Keratinocyte (primary cell): Measurements from ENCODE around the gene TSHZ2. TPM values are rescaled to one million over a fixed set of nuclear protein-coding genes. Genes with fewer than 3 reads are reported as not detected.

Experiments used
- DNase-seq: peaks from one replicate; pipeline ENCODE4 v3.0.0-alpha.2; 2011; ENCODE audit warnings: low read depth, missing footprints, low spot score
- FAIRE-seq: peaks from 2 replicates; lab custom pipeline; 2011; peaks lifted over from hg19 to GRCh38; lab: Jason Lieb, UNC
- H2AFZ ChIP-seq: 2 replicates; pipeline ENCODE4 v1.6.0; 2012; ENCODE audit warnings: low read length, control low read depth, inconsistent platforms; ENCODE audit not compliant: control insufficient read depth
- H3K27ac ChIP-seq: 2 replicates; pipeline ENCODE4 v1.5.1; 2011; ENCODE audit warnings: low read length; ENCODE audit not compliant: control insufficient read depth, insufficient read depth
- H3K27me3 ChIP-seq: 3 replicates; pipeline ENCODE4 v1.6.0; 2011; ENCODE audit warnings: low read length; ENCODE audit not compliant: control insufficient read depth, insufficient read depth; ENCODE audit errors: extremely low read depth
- H3K36me3 ChIP-seq, 2 experiments: 2 replicates in 1 of 2; 3 replicates in 1 of 2; pipeline ENCODE4 v1.5.1; 2011; ENCODE audit warnings: low read length in 2 of 2, mild to moderate bottlenecking in 1 of 2; ENCODE audit not compliant: control insufficient read depth in 2 of 2, insufficient read depth in 2 of 2; ENCODE audit errors: extremely low read depth in 1 of 2
- H3K4me1 ChIP-seq: 3 replicates; pipeline ENCODE4 v1.5.1; 2011; ENCODE audit warnings: low read length; ENCODE audit not compliant: control insufficient read depth, insufficient read depth; ENCODE audit errors: extremely low read depth
- H3K4me2 ChIP-seq: 3 replicates; pipeline ENCODE4 v1.6.0; 2011; ENCODE audit warnings: low read depth, low read length; ENCODE audit not compliant: control insufficient read depth, insufficient read depth; ENCODE audit errors: extremely low read depth
- H3K4me3 ChIP-seq, 3 experiments: fragments of 200-600 bp in 1 of 3; sonication (generic) in 1 of 3; 2 replicates in 2 of 3; 3 replicates in 1 of 3; pipeline ENCODE4 v1.5.1; 2011 to 2016; ENCODE audit warnings: low read length in 3 of 3, mild to moderate bottlenecking in 3 of 3, control low read depth in 2 of 3, inconsistent platforms in 1 of 3, low read depth in 1 of 3, mixed read lengths in 1 of 3, mixed run types in 1 of 3, moderate library complexity in 1 of 3; ENCODE audit not compliant: control insufficient read depth in 2 of 3, insufficient read depth in 2 of 3; ENCODE audit errors: extremely low read depth in 1 of 3
- H3K79me2 ChIP-seq: 2 replicates; pipeline ENCODE4 v1.6.0; 2012; ENCODE audit warnings: low read length; ENCODE audit not compliant: control insufficient read depth, insufficient read depth
- H3K9ac ChIP-seq: 3 replicates; pipeline ENCODE4 v1.6.0; 2011; ENCODE audit warnings: low read length; ENCODE audit not compliant: control insufficient read depth, insufficient read depth; ENCODE audit errors: extremely low read depth
- H3K9me1 ChIP-seq: 3 replicates; pipeline ENCODE4 v1.6.0; 2011; ENCODE audit warnings: low read length; ENCODE audit not compliant: control insufficient read depth, insufficient read depth; ENCODE audit errors: extremely low read depth
- H3K9me3 ChIP-seq: 2 replicates; pipeline ENCODE4 v1.5.1; 2012; ENCODE audit warnings: low read depth, low read length; ENCODE audit not compliant: control insufficient read depth
- H4K20me1 ChIP-seq: 3 replicates; pipeline ENCODE4 v1.6.0; 2011; ENCODE audit warnings: low read length; ENCODE audit not compliant: control insufficient read depth, insufficient read depth; ENCODE audit errors: extremely low read depth
- CTCF ChIP-seq, 3 experiments: IDR thresholded peaks in 1 of 3; conservative IDR thresholded peaks in 1 of 3; optimal IDR thresholded peaks in 1 of 3; 2 replicates in 2 of 3; 3 replicates in 1 of 3; pipeline versions ENCODE3 to v1.5.1; 2011; ENCODE audit warnings: low read length in 3 of 3, mild to moderate bottlenecking in 3 of 3, moderate library complexity in 2 of 3, control low read depth in 1 of 3, inconsistent platforms in 1 of 3; ENCODE audit not compliant: insufficient read depth in 2 of 3; ENCODE audit errors: extremely low read depth in 1 of 3
- EZH2 ChIP-seq: IDR thresholded peaks from one replicate; pipeline ENCODE4 v1.6.1; 2012; ENCODE audit warnings: inconsistent platforms, mild to moderate bottlenecking, low read length, moderate library complexity
- dilution Hi-C: fragments of 300-500 bp; cut with MboI; formaldehyde crosslinking; loops from one replicate; pipeline ENCODE4 v1.7.0; 2020; ENCODE audit warnings: low sequenced_read_pairs; ENCODE audit not compliant: extremely low pct_ligation_motif_present
- polyA plus RNA-seq, 5 experiments: library from polyadenylated mRNA; depleted of rRNA in 3 of 5; stranded (reverse) in 3 of 5; stranded (forward) in 1 of 5; unstranded in 1 of 5; fragments of >200 nt; gene quantifications; 1 replicate in 1 of 5; 2 replicates in 3 of 5; 3 replicates in 1 of 5; pipeline versions ENCODE4 v1.2.1 to v1.2.3, GENCODE V29; 2011 to 2012; ENCODE audit warnings: missing spikeins in 2 of 5, low read depth in 1 of 5, low replicate concordance in 1 of 5

Gene TSHZ2
- polyA plus RNA-seq, 1 donor (not counting 4 experiments of a cell fraction or from before 2014, with no cell fraction given): 1.1 TPM

- Histone ChIP-seq H3K9me1 (no peaks in the 10 kb centered on the region), H3K9me3 (no peaks in the 10 kb centered on the region), H2AFZ (no peak overlapping the region), H3K9ac (no peak overlapping the region), H4K20me1 (no peaks in the 10 kb centered on the region), H3K4me3 (no peak overlapping the region), H3K27ac (no peak overlapping the region), H3K4me2 (no peak overlapping the region), H3K27me3 (no peaks in the 10 kb centered on the region), H3K4me1 (no peaks in the 10 kb centered on the region), H3K36me3 (no peaks in the 10 kb centered on the region), H3K79me2 (no peaks in the 10 kb centered on the region)
- dilution Hi-C loops: no loop called here
- DNase-seq (no peak), FAIRE-seq (no peak)
- TF ChIP-seq EZH2 (no peak), CTCF (optimal IDR thresholded peaks at IDR 0.05 in 1 of 3, IDR thresholded peaks at IDR 0.05 in 1 of 3, conservative IDR thresholded peaks at IDR 0.05 in 1 of 3; ENCODE audit: extremely low read depth in 1 of 3, insufficient read depth in 2 of 3, low read length in 3 of 3) (no peak)
Measured at GRCh38 chr20:53338716-53339115, 366.6 kb downstream of the TSHZ2 start.

GRCh38 chr20:53342429-53342828 lies 370.3 kb downstream of the TSHZ2 start:
- no peaks in the 10 kb centered on the region for H3K9me3 ChIP-seq
- no peaks in the 10 kb centered on the region for H3K79me2 ChIP-seq
- peaks cover 3% of the 10 kb centered on the region for H3K27me3 ChIP-seq
- H4K20me1 ChIP-seq: no peaks in the 10 kb centered on the region
- no peak overlapping the region for H3K9ac ChIP-seq
- FAIRE-seq (no peak), DNase-seq (no peak)
- no peak overlapping the region for H3K27ac ChIP-seq
- H3K4me1 ChIP-seq: no peaks in the 10 kb centered on the region
- no peaks in the 10 kb centered on the region for H3K9me1 ChIP-seq
- TF ChIP-seq CTCF (optimal IDR thresholded peaks at IDR 0.05 in 1 of 3, IDR thresholded peaks at IDR 0.05 in 1 of 3, conservative IDR thresholded peaks at IDR 0.05 in 1 of 3; ENCODE audit: extremely low read depth in 1 of 3, insufficient read depth in 2 of 3, low read length in 3 of 3): no peak
- TF ChIP-seq EZH2: no peak
- dilution Hi-C loops: no loop called here
- H2AFZ ChIP-seq: no peak overlapping the region
- H3K4me2 ChIP-seq: no peak overlapping the region
- no peaks in the 10 kb centered on the region for H3K36me3 ChIP-seq
- no peak overlapping the region for H3K4me3 ChIP-seq
